HG02798 (cell line): Measurements from ENCODE around the gene BCAR1.
"Not testable (repeated sequence)": the region's sequence is repeated elsewhere in the genome, so short reads cannot be mapped to it uniquely, and the experiment has no call there.

ENCODE experiments used
- ATAC-seq: cut with Tn5 transposase; IDR thresholded peaks from one replicate; pipeline ENCODE4 v1.9.1; 2021; ENCODE audit warnings: mild to moderate bottlenecking; ENCODE audit not compliant: unreplicated experiment, poor library complexity

Gene BCAR1

GRCh38 chr16:75207831-75208230 lies 43.6 kb downstream of the BCAR1 start:
- ATAC-seq: no peak

DNA sequence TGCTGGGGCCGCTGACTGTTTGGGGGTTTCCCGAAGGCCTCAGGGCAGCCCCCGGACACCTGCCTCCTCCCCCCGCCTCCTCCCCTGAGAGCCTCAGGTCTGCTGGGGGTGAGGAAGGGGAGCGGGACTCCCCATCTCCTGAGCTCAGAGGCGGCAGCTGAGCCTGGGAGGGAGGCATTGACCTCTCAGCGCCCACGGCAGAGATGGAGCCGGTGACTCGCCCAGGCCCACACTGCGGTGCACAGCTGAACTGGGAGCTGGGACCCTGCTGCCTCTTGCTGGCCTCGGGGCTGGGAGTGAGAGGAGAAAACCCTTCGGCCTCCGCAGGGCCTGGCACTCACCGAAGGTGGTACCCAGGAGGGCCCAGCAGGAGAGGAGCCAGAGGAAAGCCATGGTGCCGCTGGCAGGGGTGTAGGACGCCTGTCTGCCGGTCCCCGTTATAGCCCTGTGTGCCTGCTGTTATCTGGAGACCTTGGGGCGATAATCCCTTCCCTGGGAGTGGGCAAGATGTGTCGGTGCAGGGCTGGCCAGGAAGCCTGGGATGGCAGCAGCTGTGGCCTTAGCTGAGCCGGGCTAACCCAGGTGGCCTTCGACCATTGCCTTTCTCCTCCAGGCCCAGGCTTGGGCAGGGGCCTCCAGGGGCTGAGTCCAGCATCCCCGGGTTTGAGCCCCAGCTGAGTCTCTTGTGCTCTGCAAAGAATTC lies 44.5 kb downstream of the BCAR1 start, which contains the start of gene CTRB2:
CTRB2 (minus strand) TSS at position 413 of the 703 bp plus-strand sequence; CDS start at position 393, 20 bp downstream.
- ATAC-seq: no peak

- ATAC-seq: not testable (repeated sequence)
These were observed 45.3 kb downstream of the BCAR1 start for GRCh38 chr16:75205961-75206748.

DNA sequence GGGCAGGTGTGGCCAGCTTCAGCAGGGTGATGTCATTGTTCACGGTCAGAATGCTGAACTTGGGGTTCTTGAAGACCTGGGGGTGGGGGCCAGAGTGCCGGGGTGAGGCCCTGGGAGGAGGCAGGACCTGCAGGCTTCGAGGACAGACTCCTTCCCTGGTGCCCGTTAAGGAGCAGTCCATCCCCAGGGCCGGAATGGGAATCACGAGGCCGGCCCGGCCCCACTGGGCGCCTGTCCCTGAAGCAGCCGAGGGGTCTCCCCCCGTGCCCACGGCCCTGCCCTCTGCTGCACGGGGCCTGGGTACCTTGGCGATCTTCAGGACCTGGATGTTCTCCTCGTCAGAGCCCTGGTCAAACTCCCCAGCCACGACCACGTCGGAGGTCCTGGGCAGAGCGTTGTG lies 46.0 kb downstream of the BCAR1 start:
- not testable (repeated sequence) for ATAC-seq

DNA sequence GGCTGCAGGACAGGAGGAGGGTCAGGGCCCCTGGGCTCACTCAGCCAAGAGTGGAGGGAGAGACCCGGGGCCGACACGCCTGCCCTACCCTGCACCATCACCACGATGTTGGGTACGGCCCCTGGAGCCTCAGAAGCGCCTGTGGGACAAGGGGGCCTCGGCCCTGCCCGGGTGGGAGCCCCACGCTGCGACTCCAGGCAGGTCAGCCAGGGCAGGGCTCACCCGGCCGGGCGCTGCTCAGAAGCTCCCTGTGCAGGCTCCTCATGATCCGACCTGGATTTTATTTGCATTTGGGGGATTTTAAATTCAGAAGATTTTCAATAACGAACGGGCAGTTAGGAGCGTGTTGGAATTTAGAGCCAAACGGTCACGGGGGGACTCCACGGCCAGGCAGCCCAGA lies 46.5 kb downstream of the BCAR1 start:
- not testable (repeated sequence) for ATAC-seq

- no peak for ATAC-seq
These were observed 47.0 kb downstream of the BCAR1 start for GRCh38 chr16:75204410-75204758.

DNA sequence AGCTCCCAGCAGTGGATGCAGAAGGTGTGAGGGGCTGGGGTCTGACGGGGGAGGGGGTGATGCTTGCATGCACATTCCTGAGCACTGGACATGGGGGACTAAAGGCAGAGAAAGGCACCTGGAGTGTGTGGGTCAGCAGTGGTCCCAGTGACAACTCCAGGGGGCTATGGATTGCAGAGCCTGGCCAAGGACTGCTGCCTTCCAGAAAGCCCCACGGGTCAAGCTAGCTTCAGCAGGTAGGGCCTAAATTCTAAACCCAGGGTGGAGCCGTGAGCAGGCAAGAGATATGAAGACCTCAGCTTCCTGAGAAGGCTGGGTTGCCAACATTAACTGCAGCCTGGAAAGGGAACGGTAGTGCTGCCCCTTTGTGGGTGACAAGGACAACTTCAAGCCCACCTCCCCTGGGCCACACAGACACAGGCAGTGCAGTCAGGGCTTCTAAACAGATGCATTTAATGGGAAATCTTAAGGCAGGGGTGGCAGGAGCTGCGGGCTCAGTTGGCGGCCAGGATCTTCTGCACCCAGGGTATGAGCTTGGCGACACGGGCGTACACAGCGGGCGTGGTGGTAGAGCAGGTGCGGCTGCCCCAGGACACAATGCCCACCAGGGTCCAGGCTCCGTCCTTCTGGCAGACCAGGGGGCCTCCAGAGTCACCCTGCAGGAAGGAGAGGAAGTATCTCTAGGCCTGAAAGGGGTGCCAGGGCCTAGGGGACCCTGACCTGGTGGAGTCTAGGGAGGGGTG lies 47.6 kb downstream of the BCAR1 start:
- no peak for ATAC-seq

DNA sequence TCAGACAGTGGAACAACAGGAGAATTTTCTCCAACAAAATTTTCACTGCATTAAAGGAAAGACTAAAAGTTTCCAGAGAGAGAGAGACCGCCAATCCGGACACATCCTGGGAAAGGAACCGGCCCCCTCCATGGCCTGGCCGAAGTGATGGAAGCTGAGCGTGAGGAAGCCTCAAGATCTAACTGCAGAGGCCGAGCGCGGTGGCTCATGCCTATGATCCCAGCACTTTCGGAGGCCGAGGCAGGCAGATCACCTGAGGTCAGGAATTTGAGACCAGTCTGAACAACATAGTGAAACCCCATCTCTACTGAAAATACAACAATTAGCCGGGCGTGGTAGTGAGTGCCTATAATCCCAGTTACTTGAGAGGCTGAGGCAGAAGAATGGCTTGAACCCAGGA lies 48.3 kb downstream of the BCAR1 start:
- no peak for ATAC-seq

GRCh38 chr16:75202069-75202590 lies 49.3 kb downstream of the BCAR1 start:
- no peak for ATAC-seq

- no peak for ATAC-seq
These were observed 53.3 kb downstream of the BCAR1 start for GRCh38 chr16:75198135-75198600.

DNA sequence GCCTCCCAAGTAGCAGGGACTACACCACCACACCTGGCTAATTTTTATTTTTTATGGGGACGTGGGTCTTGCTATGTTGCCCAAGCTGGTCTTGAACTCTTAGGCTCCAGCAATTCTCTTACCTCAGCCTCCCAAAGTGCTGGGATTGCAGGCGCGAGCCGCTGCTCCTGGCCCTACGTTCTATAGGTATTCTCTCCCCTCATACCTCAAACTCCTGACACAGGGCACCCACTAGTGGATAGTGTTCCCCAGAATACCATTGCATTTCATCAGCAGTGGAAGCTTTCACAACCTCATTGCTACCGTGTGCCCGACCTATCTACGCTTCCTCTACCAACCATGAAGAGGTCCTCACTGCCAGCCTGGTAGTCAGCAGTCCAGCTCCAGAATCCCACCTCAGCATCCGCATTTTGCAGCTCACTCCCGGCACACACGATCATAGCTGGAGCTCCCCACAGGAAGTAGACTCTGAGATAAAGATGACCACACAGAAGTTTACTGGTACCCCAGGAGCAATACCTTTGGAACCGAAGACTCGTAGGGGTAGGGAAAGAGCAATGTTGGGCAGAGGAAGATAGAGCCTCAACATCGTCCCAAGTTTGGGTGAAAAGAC lies 53.8 kb downstream of the BCAR1 start:
- no peak for ATAC-seq

DNA sequence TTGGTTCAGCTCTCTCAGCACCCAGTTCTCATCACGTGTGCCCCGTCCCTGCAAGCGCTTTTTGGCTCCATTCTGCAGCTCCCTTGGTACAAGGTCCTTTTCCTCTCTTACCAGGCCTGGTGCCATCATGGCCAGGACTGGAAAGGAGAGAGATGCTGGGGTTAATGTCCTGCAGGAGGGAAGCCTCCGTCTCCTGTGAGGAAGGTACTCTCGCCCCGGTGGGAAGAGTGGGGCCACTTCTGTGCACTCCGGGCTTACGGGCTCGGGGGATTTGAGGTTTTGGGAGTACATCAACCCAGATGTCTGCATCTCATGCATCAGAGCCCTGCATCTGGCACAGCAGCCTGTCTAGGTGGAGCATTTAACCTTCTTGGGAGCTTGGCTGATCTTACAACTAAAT lies 54.6 kb downstream of the BCAR1 start:
- no peak for ATAC-seq

GRCh38 chr16:75195811-75196790 lies 55.3 kb downstream of the BCAR1 start:
- no peak for ATAC-seq

- no peak for ATAC-seq
These were observed 57.5 kb downstream of the BCAR1 start for GRCh38 chr16:75193730-75194444.

GRCh38 chr16:75193265-75193650 lies 58.2 kb downstream of the BCAR1 start:
- ATAC-seq: no peak

GRCh38 chr16:75192606-75193264 lies 58.7 kb downstream of the BCAR1 start:
- no peak for ATAC-seq

GRCh38 chr16:75189638-75190245 lies 61.7 kb downstream of the BCAR1 start:
- no peak for ATAC-seq
